GM23338 (cell line): Measurements from ENCODE around the gene RAB3IP. TPM values are rescaled to one million over a fixed set of nuclear protein-coding genes. Genes with fewer than 3 reads are reported as not detected.

Experiments
- ATAC-seq: fragments of 200-7000 bp; cut with Tn5 transposase; 3 replicates; pipeline ENCODE4 v1.9.1; 2020
- DNase-seq: peaks from one replicate; pipeline ENCODE4 v3.0.0-alpha.2; 2015; ENCODE audit warnings: low spot score
- H2AFZ ChIP-seq: fragments of 200-600 bp; sonication (generic); 2 replicates; pipeline ENCODE4 v1.8.0; 2016; ENCODE audit warnings: antibody characterized with exemption, mild to moderate bottlenecking, moderate library complexity
- H3F3A ChIP-seq: fragments of 200-600 bp; sonication (generic); replicated peaks from 2 replicates; pipeline ENCODE4 v1.8.0; 2017; ENCODE audit warnings: antibody characterized with exemption, mixed run types, low read depth
- H3K27ac ChIP-seq: fragments of 200-600 bp; sonication (generic); 2 replicates; pipeline ENCODE4 v1.6.1; 2016; ENCODE audit warnings: low read depth
- H3K27me3 ChIP-seq: fragments of 200-600 bp; sonication (generic); 2 replicates; pipeline ENCODE4 v1.8.0; 2016; ENCODE audit warnings: mild to moderate bottlenecking, mixed run types, moderate library complexity; ENCODE audit not compliant: insufficient read depth
- H3K36me3 ChIP-seq: fragments of 200-600 bp; sonication (generic); 2 replicates; pipeline ENCODE4 v1.8.0; 2016; ENCODE audit warnings: mild to moderate bottlenecking; ENCODE audit not compliant: insufficient read depth
- H3K4me1 ChIP-seq: fragments of 200-600 bp; sonication (generic); 2 replicates; pipeline ENCODE4 v1.8.0; 2016; ENCODE audit warnings: mild to moderate bottlenecking, moderate library complexity; ENCODE audit not compliant: insufficient read depth
- H3K4me2 ChIP-seq: fragments of 200-600 bp; sonication (generic); 2 replicates; pipeline ENCODE4 v1.7.1; 2017; ENCODE audit warnings: mixed run types
- H3K4me3 ChIP-seq: fragments of 200-600 bp; sonication (generic); 2 replicates; pipeline ENCODE4 v1.6.1; 2016; ENCODE audit warnings: mixed run types
- H3K79me2 ChIP-seq: fragments of 200-600 bp; sonication (generic); replicated peaks from 2 replicates; pipeline ENCODE4 v1.8.0; 2017; ENCODE audit warnings: mild to moderate bottlenecking; ENCODE audit not compliant: insufficient read depth
- H3K9me2 ChIP-seq: fragments of 200-600 bp; sonication (generic); 2 replicates; pipeline ENCODE4 v1.8.0; 2017; ENCODE audit not compliant: insufficient read depth
- H4K20me1 ChIP-seq: fragments of 200-600 bp; sonication (generic); replicated peaks from 2 replicates; pipeline ENCODE4 v1.8.0; 2017; ENCODE audit warnings: mild to moderate bottlenecking; ENCODE audit not compliant: insufficient read depth
- H3K27ac Mint-ChIP-seq: 2 replicates; pipeline ENCODE4 v1.8.0; 2020; ENCODE audit warnings: inconsistent platforms, mild to moderate bottlenecking, moderate library complexity, mixed read lengths
- H3K27me3 Mint-ChIP-seq: 3 replicates; pipeline ENCODE4 v1.8.0; 2022; ENCODE audit warnings: low read depth, mild to moderate bottlenecking, moderate library complexity, mixed read lengths, inconsistent platforms; ENCODE audit not compliant: insufficient read depth, poor library complexity
- H3K36me3 Mint-ChIP-seq: 3 replicates; pipeline ENCODE4 v1.8.0; 2021; ENCODE audit warnings: low read depth, mild to moderate bottlenecking, inconsistent platforms, moderate library complexity, mixed read lengths
- H3K4me1 Mint-ChIP-seq: 3 replicates; pipeline ENCODE4 v1.8.0; 2020; ENCODE audit warnings: mild to moderate bottlenecking, inconsistent platforms, mixed read lengths
- H3K4me3 Mint-ChIP-seq: 3 replicates; pipeline ENCODE4 v1.8.0; 2021; ENCODE audit warnings: moderate library complexity, mild to moderate bottlenecking, inconsistent platforms, mixed read lengths
- H3K9me3 Mint-ChIP-seq: 3 replicates; pipeline ENCODE4 v1.8.0; 2020; ENCODE audit warnings: moderate library complexity, mild to moderate bottlenecking, inconsistent platforms, mixed read lengths
- EZH2 ChIP-seq: fragments of 200-600 bp; sonication (generic); IDR thresholded peaks from one replicate; pipeline ENCODE4 v1.8.0; 2017; ENCODE audit warnings: antibody characterized with exemption, mild to moderate bottlenecking, low read depth; ENCODE audit not compliant: unreplicated experiment
- EZH2phosphoT487 ChIP-seq: fragments of 200-600 bp; sonication (generic); IDR thresholded peaks from one replicate; pipeline ENCODE4 v1.8.1; 2018; ENCODE audit warnings: antibody characterized with exemption; ENCODE audit not compliant: unreplicated experiment
- JUNB ChIP-seq: IDR thresholded peaks from one replicate; pipeline ENCODE4 v1.6.1; 2016; ENCODE audit warnings: antibody characterized with exemption; ENCODE audit not compliant: unreplicated experiment
- NANOG ChIP-seq: IDR thresholded peaks from 2 replicates; pipeline ENCODE4 v1.6.1; 2016; ENCODE audit warnings: antibody characterized with exemption, borderline replicate concordance
- POLR2AphosphoS5 ChIP-seq: IDR thresholded peaks from 2 replicates; pipeline ENCODE4 v1.6.1; 2016; ENCODE audit warnings: antibody characterized with exemption, low read depth
- STAT1 ChIP-seq: IDR thresholded peaks from one replicate; pipeline ENCODE4 v1.6.1; 2016; ENCODE audit warnings: antibody characterized with exemption; ENCODE audit not compliant: unreplicated experiment
- ZNF331 ChIP-seq: fragments of 250-450 bp; sonication (Bioruptor Pico); IDR thresholded peaks from 2 replicates; pipeline ENCODE4 v1.5.0; 2020; ENCODE audit warnings: low read depth, mild to moderate bottlenecking, moderate library complexity
- polyA plus RNA-seq: library from polyadenylated mRNA; unstranded; fragments of >200 nt; fragmentation: Nextera tagmentation; extraction: Ambion mirVana; gene quantifications from 2 replicates; pipeline ENCODE4 v1.2.1, GENCODE V29; 2016
- total RNA-seq: library from RNA; depleted of rRNA; stranded (reverse); fragments of >200 nt; shearing (Covaris generic); gene quantifications from 2 replicates; pipeline ENCODE4 v1.2.3, GENCODE V29; 2014
- TF ChIP-seq, protein P1 (sequence below), 2 experiments: fragments of 200-600 bp in 1 of 2; sonication (generic) in 1 of 2; conservative IDR thresholded peaks; 2 replicates each; pipeline versions ENCODE4 v1.5.1 to v1.6.1; 2016 to 2017; ENCODE audit warnings: antibody characterized with exemption in 2 of 2, low read depth in 2 of 2, mild to moderate bottlenecking in 2 of 2, moderate library complexity in 1 of 2
- TF ChIP-seq, protein P2 (sequence below): IDR thresholded peaks from one replicate; pipeline ENCODE4 v1.6.1; 2018; ENCODE audit warnings: antibody characterized with exemption; ENCODE audit not compliant: unreplicated experiment

Gene RAB3IP
- total and polyA plus RNA-seq, 2 experiments from 2014 or later = 48.6 TPM

GRCh38 chr12:69708649-69709048, 30.0 kb upstream of the RAB3IP start:
- H3K27me3 Mint-ChIP-seq = peaks cover 2% of the 10 kb centered on the region
- H3K36me3 Mint-ChIP-seq = no peaks in the 10 kb centered on the region
- Histone ChIP-seq H3K4me3 (no peak overlapping the region), H3K27me3 (no peaks in the 10 kb centered on the region), H3K4me1 (no peaks in the 10 kb centered on the region), H3K36me3 (no peaks in the 10 kb centered on the region), H4K20me1 (no peaks in the 10 kb centered on the region), H3K27ac (no peak overlapping the region), H3F3A (no peaks in the 10 kb centered on the region), H3K79me2 (no peaks in the 10 kb centered on the region), H3K4me2 (no peak overlapping the region), H2AFZ (no peak overlapping the region), H3K9me2 (peaks cover 5% of the 10 kb centered on the region)
- TF ChIP-seq, protein P1, sequence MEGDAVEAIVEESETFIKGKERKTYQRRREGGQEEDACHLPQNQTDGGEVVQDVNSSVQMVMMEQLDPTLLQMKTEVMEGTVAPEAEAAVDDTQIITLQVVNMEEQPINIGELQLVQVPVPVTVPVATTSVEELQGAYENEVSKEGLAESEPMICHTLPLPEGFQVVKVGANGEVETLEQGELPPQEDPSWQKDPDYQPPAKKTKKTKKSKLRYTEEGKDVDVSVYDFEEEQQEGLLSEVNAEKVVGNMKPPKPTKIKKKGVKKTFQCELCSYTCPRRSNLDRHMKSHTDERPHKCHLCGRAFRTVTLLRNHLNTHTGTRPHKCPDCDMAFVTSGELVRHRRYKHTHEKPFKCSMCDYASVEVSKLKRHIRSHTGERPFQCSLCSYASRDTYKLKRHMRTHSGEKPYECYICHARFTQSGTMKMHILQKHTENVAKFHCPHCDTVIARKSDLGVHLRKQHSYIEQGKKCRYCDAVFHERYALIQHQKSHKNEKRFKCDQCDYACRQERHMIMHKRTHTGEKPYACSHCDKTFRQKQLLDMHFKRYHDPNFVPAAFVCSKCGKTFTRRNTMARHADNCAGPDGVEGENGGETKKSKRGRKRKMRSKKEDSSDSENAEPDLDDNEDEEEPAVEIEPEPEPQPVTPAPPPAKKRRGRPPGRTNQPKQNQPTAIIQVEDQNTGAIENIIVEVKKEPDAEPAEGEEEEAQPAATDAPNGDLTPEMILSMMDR (conservative IDR thresholded peaks at IDR 0.05; ENCODE audit: low read depth in 2 of 2) = peak in 1 of 2 experiments; percentile 39; a peak in 2 of 4 replicates
- TF ChIP-seq, protein P2, sequence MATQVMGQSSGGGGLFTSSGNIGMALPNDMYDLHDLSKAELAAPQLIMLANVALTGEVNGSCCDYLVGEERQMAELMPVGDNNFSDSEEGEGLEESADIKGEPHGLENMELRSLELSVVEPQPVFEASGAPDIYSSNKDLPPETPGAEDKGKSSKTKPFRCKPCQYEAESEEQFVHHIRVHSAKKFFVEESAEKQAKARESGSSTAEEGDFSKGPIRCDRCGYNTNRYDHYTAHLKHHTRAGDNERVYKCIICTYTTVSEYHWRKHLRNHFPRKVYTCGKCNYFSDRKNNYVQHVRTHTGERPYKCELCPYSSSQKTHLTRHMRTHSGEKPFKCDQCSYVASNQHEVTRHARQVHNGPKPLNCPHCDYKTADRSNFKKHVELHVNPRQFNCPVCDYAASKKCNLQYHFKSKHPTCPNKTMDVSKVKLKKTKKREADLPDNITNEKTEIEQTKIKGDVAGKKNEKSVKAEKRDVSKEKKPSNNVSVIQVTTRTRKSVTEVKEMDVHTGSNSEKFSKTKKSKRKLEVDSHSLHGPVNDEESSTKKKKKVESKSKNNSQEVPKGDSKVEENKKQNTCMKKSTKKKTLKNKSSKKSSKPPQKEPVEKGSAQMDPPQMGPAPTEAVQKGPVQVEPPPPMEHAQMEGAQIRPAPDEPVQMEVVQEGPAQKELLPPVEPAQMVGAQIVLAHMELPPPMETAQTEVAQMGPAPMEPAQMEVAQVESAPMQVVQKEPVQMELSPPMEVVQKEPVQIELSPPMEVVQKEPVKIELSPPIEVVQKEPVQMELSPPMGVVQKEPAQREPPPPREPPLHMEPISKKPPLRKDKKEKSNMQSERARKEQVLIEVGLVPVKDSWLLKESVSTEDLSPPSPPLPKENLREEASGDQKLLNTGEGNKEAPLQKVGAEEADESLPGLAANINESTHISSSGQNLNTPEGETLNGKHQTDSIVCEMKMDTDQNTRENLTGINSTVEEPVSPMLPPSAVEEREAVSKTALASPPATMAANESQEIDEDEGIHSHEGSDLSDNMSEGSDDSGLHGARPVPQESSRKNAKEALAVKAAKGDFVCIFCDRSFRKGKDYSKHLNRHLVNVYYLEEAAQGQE = no peak
- TF ChIP-seq ZNF331 = no peak
- TF ChIP-seq EZH2 = no peak
- no peak overlapping the region for H3K4me3 Mint-ChIP-seq
- DNase-seq (no peak), ATAC-seq (no peak)
- H3K4me1 Mint-ChIP-seq = no peaks in the 10 kb centered on the region
- no peak overlapping the region for H3K27ac Mint-ChIP-seq
- no peaks in the 10 kb centered on the region; the same call in 1 of the 3 replicates for H3K9me3 Mint-ChIP-seq

DNA sequence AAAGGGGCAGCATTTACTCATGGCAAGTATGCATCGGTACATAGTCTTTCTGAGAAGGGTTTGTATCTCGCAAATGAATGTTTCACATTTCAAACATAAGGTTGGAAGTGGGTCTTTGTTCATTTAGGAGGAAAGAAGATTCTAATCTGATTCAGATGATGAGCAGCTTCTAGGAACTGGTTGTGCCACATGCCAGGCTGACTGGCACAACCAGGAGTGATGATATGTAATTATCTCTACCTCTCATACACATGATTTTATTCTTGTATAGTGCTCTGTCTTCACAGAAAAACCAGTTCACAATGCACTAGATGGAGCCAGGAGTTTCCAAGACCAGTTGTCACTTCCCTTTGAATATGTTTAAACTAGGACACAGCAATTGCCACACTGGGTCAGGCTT, 25.8 kb upstream of the RAB3IP start:
- ATAC-seq = no peak

More for the DNA sequence above, 25.8 kb upstream of the RAB3IP start:
- H3K4me3 Mint-ChIP-seq = no peak overlapping the region
- Histone ChIP-seq H3F3A (no peaks in the 10 kb centered on the region), H3K4me1 (0 out of 2 replicates have a peak, but pooled peaks cover 7% of the 10 kb centered on the region), H3K27ac (no peak overlapping the region), H3K4me2 (no peak overlapping the region), H2AFZ (no peak overlapping the region), H3K4me3 (no peak overlapping the region), H4K20me1 (no peaks in the 10 kb centered on the region), H3K79me2 (no peaks in the 10 kb centered on the region), H3K27me3 (no peaks in the 10 kb centered on the region), H3K9me2 (peaks cover 5% of the 10 kb centered on the region), H3K36me3 (no peaks in the 10 kb centered on the region)
- DNase-seq = no peak
- no peaks in the 10 kb centered on the region; the same call in 2 of the 3 replicates for H3K9me3 Mint-ChIP-seq
- no peak for TF ChIP-seq STAT1
- no peak for TF ChIP-seq ZNF331
- TF ChIP-seq EZH2phosphoT487 = no peak
- no peak for TF ChIP-seq NANOG
- TF ChIP-seq POLR2AphosphoS5 = no peak
- TF ChIP-seq EZH2 = no peak
- no peak for TF ChIP-seq JUNB
- no peaks in the 10 kb centered on the region for H3K36me3 Mint-ChIP-seq
- H3K27ac Mint-ChIP-seq = no peak overlapping the region
- H3K27me3 Mint-ChIP-seq = no peaks in the 10 kb centered on the region
- peaks cover 6% of the 10 kb centered on the region; the same call in 2 of the 3 replicates for H3K4me1 Mint-ChIP-seq
